ENCODE results near the gene CYTL1.

GRCh38 chr4:5052726-5053425, 33.6 kb upstream of the CYTL1 start:
- no peak for TF ChIP-seq CTCF (IDR thresholded peaks at IDR 0.05)
- no peak for TF ChIP-seq POLR2A (IDR thresholded peaks at IDR 0.05)

All from adrenal gland (tissue), 5 donors.